ENCODE measurements around the gene MYO1H. TPM values are rescaled to one million over a fixed set of nuclear protein-coding genes. Genes with fewer than 3 reads are reported as not detected.

MYO1H gene
- total RNA-seq, 4 donors from 2014 or later, result not detected

GRCh38 chr12:109488051-109488665 is 140.5 kb downstream of the MYO1H start:
- in situ Hi-C loops (cut with MboI; ENCODE audit: low pct_ligation_motif_present in 1 of 4, low pct_unique_long_range_greater_than_20kb in 1 of 4, low sequenced_read_pairs in 3 of 4), result no loop called here
- TF ChIP-seq EP300 (IDR thresholded peaks at IDR 0.05; ENCODE audit: low read depth) (no peak), POLR2A (IDR thresholded peaks at IDR 0.05) (no peak), POLR2AphosphoS5 (IDR thresholded peaks at IDR 0.05) (no peak)
- TF ChIP-seq, protein P1, sequence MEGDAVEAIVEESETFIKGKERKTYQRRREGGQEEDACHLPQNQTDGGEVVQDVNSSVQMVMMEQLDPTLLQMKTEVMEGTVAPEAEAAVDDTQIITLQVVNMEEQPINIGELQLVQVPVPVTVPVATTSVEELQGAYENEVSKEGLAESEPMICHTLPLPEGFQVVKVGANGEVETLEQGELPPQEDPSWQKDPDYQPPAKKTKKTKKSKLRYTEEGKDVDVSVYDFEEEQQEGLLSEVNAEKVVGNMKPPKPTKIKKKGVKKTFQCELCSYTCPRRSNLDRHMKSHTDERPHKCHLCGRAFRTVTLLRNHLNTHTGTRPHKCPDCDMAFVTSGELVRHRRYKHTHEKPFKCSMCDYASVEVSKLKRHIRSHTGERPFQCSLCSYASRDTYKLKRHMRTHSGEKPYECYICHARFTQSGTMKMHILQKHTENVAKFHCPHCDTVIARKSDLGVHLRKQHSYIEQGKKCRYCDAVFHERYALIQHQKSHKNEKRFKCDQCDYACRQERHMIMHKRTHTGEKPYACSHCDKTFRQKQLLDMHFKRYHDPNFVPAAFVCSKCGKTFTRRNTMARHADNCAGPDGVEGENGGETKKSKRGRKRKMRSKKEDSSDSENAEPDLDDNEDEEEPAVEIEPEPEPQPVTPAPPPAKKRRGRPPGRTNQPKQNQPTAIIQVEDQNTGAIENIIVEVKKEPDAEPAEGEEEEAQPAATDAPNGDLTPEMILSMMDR (IDR thresholded peaks at IDR 0.05), result no peak
- no peaks in the 10 kb centered on the region for H3K4me1 ChIP-seq
- no peaks in the 10 kb centered on the region for H3K9me3 ChIP-seq
- H3K27ac ChIP-seq, result no peak overlapping the region
- intact Hi-C loops (cut with DNase I; ENCODE audit: low total_unique reads), result no loop called here
- no peaks in the 10 kb centered on the region for H3K27me3 ChIP-seq
- WGBS, 2 donors (ENCODE audit: low coverage in 1 of 2), result 82 to 92% methylated on average over 4 to 7 of the region's 7 CpGs
- peaks cover 0 to 86% (median 43%) of the 10 kb centered on the region in 4 donors for H3K36me3 ChIP-seq
- no peak overlapping the region for H3K4me3 ChIP-seq
- DNase-seq, result no peak

DNA sequence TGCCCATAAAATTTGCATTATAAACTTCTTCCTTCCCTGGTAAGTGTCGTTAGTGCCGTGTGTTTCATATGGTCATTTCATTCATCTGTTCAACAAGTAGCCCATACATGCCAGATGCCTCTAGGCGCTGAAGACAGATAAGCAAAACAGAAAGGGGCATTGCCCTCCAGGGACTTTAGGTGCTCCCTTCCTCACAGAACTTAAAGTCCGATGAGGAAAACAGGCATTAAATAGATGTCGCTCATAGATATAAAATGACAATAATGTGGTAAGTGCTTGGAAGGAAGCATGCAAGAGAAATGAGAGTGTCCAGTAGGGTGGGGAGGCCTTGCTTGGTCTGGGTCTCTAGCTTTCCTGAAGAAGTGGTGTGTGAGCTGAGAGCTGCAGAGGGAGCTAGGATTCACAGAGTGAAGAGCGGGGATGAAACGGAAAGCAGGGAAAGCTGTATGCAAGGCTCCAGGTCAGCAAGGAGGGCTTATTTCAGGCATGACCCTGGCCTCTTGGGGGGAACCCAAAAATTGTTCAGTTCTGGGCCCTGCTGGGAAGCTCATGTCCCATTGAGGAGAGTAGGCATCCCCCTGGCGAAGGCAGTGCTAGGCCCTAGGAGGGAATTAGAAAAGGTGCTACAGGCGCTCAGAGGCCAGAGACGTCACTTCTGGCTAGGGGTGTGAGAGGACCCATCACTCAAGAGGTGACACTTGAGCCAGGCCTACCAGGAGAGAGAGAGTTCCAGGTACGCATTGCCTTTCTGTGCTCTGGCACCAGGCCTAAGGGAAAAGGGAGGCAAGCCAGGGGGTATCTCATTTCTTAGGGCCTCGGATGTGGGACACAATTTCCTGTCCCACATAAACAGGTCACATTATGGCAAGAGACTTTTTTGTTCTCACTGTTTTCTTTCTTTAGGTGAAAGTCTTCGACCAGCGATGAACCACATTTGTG is 141.6 kb downstream of the MYO1H start:
- H3K4me1 ChIP-seq, result no peaks in the 10 kb centered on the region
- H3K4me3 ChIP-seq, result no peak overlapping the region
- TF ChIP-seq POLR2AphosphoS5 (IDR thresholded peaks at IDR 0.05), result no peak
- intact Hi-C loops (cut with DNase I; ENCODE audit: low total_unique reads) (no loop called here), in situ Hi-C loops (cut with MboI; ENCODE audit: low pct_ligation_motif_present in 1 of 4, low pct_unique_long_range_greater_than_20kb in 1 of 4, low sequenced_read_pairs in 3 of 4) (no loop called here)
- no peaks in the 10 kb centered on the region for H3K9me3 ChIP-seq
- no peaks in the 10 kb centered on the region for H3K27me3 ChIP-seq
- no peak overlapping the region for H3K27ac ChIP-seq
- DNase-seq, result no peak
- H3K36me3 ChIP-seq, result peaks cover 0 to 84% (median 41%) of the 10 kb centered on the region in 4 donors
- WGBS, 2 donors (ENCODE audit: low coverage in 1 of 2), result 94 to 95% methylated on average over 11 to 14 of the region's 14 CpGs

DNA sequence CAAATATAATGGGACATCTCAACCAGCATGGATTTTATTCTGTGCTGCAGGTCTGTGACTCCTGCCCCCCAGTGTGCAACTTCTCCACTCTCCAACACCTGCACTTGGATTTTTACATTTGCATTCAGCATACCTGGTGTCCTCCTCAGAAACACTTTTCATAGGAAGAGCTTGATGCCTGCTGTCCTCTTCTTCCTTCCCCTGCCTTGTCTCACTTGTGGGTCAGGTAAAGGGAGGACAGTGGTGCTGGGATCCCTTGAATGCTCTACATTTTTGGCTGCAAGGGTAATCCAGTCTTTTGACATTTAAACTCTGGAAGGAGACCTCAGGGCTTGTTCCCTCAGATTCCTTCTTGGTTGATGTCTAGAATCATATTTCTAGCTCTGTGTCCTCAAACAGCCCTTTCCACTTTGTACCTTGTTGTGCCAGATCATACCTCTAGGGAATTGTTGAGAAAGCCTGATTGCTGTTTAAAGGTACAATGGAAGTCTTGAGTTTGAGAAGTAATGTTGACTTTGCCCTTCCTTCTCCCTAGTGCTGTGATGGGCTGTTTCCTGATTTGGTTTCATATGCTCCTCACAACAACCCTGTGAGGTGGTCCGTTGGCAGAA is 142.4 kb downstream of the MYO1H start:
- TF ChIP-seq POLR2A (IDR thresholded peaks at IDR 0.05) (no peak), EP300 (IDR thresholded peaks at IDR 0.05; ENCODE audit: low read depth) (no peak), POLR2AphosphoS5 (IDR thresholded peaks at IDR 0.05) (no peak)
- TF ChIP-seq, protein P1 (IDR thresholded peaks at IDR 0.05), result no peak
- no peaks in the 10 kb centered on the region for H3K9me3 ChIP-seq
- H3K27me3 ChIP-seq, result no peaks in the 10 kb centered on the region
- H3K36me3 ChIP-seq, result peaks cover 0 to 84% (median 41%) of the 10 kb centered on the region in 4 donors
- no peak overlapping the region for H3K4me3 ChIP-seq
- 86 to 100% methylated on average over 1 of the region's 1 CpG for WGBS, 2 donors (ENCODE audit: low coverage in 1 of 2)
- DNase-seq, result no peak
- no peak overlapping the region for H3K27ac ChIP-seq
- in situ Hi-C loops (cut with MboI; ENCODE audit: low pct_ligation_motif_present in 1 of 4, low pct_unique_long_range_greater_than_20kb in 1 of 4, low sequenced_read_pairs in 3 of 4), result no loop called here
- H3K4me1 ChIP-seq, result no peaks in the 10 kb centered on the region
- intact Hi-C loops (cut with DNase I; ENCODE audit: low total_unique reads), result no loop called here

DNA sequence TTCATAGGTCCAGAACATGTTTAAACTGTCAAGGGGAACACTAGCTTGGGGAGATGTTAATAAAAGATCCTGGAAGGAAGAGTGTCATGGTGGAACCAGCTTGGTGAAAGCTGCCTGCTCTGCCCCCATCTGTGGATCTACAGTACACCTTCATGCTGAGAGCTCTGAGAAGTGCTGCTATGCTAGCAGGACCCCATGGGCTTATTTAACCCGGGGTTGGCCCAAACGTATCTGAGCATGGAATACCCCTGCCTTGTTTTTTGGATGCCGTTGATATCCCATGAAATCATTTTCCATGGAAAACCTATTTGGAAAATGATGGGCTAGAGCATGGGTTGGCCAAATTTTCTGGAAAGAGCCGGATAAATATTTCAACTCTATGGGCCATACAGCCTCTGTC is 144.0 kb downstream of the MYO1H start:
- Histone ChIP-seq H3K27me3 (no peaks in the 10 kb centered on the region), H3K9me3 (no peaks in the 10 kb centered on the region), H3K4me3 (no peak overlapping the region), H3K36me3 (peaks cover 0 to 80% (median 37%) of the 10 kb centered on the region in 4 donors), H3K4me1 (no peaks in the 10 kb centered on the region), H3K27ac (no peak overlapping the region)
- TF ChIP-seq, protein P1 (IDR thresholded peaks at IDR 0.05), result no peak
- TF ChIP-seq POLR2AphosphoS5 (IDR thresholded peaks at IDR 0.05), result no peak
- no peak for TF ChIP-seq EP300 (IDR thresholded peaks at IDR 0.05; ENCODE audit: low read depth)
- no peak for DNase-seq
- intact Hi-C loops (cut with DNase I; ENCODE audit: low total_unique reads), result no loop called here
- in situ Hi-C loops (cut with MboI; ENCODE audit: low pct_ligation_motif_present in 1 of 4, low pct_unique_long_range_greater_than_20kb in 1 of 4, low sequenced_read_pairs in 3 of 4), result no loop called here
- 93 to 100% methylated on average over 1 to 4 of the region's 4 CpGs for WGBS, 2 donors (ENCODE audit: low coverage in 1 of 2)
